ENCODE data around the gene PTPRZ1.

PTPRZ1 gene

GRCh38 chr7:122063146-122063545, 190.2 kb downstream of the PTPRZ1 start:
- DNase-seq: no peak

- DNase-seq: no peak
Measured at GRCh38 chr7:122064971-122065370, 192.0 kb downstream of the PTPRZ1 start.

DNA sequence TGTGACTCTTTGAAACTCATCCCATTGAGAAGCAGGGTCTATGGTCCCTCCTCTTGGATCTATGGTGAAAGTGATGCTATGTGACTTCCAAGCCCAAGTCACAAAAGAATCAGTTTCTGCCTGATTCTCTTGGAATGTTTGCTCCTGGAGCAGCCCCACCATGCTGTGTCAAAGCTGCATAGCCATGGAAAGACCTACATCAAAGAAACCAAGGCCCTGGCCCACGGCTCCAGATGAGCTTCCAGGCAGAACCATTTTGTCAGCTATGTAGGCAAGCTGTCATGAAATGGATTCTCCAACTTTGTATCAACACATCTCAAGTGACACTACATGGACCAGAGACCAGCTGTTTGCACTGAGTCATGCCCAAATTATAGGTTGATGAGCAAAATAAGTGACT, 194.1 kb downstream of the PTPRZ1 start:
- no peak for DNase-seq

- no peak for DNase-seq
Measured at GRCh38 chr7:122068046-122068445, 195.1 kb downstream of the PTPRZ1 start.

DNA sequence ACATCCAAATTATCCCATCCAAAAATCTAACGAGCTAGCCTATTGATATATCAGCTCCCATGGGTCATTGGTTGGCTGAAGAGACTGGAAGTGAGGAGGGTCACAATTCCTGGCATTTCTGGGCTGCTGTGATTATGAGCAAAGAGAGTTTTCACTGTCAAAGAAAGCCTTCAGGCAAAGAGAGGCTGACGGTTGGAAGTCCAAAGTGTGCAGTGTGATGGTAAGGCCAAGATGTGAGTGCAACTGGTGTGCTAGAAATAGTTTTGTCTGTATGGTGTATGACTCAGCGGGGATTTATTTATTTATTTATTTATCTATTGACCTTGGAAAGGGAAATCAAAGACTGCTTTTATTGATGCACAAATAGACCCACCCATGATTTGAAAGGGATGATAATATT, 196.0 kb downstream of the PTPRZ1 start:
- no peak for DNase-seq

DNA sequence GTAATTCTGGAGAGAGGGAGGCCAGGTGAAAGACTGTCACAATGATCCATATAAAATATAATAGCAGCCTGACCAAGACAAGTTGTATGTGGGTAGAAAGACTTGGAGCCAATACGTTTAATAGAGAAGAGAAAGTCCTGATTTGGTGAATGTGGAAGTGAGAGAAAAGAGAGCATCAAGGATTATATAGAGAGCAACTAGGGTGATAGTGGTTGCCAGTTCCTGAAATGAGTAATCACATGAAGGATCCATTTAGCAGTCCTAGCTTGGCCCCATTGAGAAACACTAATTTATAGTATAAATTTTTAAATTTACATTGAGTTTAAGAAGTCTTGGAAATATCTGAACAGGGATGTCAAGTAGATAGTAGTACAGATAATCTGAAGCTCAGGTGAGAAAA, 197.1 kb downstream of the PTPRZ1 start:
- no peak for DNase-seq

DNA sequence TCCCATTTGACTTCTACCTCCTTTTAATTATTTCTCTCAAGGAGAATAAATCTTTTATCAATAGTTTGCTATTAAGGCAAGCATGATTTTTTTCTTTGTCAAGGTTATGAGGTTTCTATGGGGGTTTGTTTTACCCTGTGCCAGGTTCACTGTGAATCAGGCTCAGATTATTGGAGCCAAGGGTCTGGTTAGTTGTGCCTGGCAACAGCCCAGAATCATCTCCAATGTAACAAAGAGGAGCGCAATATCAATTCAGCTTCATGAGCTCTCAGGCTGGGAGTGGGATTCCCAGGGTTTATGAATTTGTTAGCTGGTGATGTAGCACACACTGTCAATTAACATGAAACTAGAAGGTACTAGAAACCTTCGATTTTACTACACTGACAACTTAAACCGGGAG, 197.9 kb downstream of the PTPRZ1 start:
- no peak for DNase-seq

GRCh38 chr7:122072272-122072671, 199.3 kb downstream of the PTPRZ1 start:
- no peak for DNase-seq

DNA sequence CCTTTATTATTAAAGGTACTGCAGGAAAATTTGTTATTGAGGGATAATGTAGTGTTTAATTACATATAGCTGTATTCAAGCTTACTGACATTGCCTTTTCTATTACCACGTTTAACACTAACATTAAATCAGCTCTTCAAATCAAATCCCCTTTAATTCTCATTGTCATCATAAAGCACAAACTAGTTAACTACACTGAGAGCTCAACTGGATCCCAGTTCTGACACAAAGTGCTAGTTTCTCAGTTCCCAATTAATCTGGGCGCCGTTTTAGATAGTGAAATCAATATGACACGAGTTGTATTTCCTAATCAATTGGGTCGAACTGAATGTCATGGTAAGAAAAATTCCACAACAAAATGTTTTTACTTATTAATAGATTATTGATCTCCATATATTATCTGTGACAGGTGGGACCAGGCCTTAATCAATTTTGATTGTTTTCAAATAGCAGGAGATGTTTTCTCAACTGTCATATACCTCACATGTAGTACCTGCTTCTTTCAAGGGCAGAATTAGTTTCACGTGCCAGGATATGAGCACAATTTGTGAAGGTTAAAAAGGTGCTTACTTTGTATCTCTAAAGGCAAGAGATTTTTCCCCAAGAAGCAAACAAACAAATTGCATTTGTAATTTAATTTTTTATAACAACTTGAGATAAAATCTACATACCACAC, 200.1 kb downstream of the PTPRZ1 start:
- DNase-seq: no peak

- DNase-seq: no peak
Measured at GRCh38 chr7:122073635-122074034, 200.7 kb downstream of the PTPRZ1 start.

DNA sequence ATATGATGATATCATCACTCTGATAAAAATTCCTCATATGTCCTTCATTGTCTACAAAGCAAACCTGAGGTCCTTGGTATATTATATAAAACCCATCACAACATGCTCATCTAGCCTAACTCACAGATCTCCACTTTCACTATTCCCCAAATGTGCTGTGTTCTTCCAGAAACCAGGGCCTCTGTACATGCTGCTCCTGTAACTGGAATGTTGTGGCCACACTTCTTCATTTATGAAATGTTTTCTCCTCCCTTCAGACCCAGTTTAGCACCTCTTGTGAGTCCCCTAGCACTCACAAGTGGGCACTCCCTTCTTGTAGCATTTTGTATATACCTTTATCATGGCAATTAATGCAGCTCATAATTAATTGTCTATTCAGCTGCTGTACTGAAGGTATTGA, 209.2 kb downstream of the PTPRZ1 start:
- DNase-seq: no peak

DNA sequence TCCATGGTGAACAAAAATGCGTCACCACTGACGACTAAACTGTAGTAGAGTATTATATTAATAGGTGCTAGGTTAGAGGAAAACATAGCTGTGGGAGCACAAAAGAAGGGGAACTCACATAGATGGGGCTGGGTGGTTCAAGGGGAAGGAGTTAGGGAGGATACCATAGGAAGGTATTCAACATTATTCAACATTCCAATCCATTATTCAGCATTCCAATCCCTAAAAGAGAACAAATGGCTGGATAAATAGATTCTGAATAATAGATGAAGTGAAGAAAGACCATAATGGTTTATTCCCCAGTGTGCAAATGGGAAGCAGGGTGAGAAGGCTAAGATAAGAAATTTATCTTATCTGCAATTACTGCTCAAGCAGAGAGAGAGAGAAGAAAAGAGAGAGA, 209.7 kb downstream of the PTPRZ1 start:
- no peak for DNase-seq

DNA sequence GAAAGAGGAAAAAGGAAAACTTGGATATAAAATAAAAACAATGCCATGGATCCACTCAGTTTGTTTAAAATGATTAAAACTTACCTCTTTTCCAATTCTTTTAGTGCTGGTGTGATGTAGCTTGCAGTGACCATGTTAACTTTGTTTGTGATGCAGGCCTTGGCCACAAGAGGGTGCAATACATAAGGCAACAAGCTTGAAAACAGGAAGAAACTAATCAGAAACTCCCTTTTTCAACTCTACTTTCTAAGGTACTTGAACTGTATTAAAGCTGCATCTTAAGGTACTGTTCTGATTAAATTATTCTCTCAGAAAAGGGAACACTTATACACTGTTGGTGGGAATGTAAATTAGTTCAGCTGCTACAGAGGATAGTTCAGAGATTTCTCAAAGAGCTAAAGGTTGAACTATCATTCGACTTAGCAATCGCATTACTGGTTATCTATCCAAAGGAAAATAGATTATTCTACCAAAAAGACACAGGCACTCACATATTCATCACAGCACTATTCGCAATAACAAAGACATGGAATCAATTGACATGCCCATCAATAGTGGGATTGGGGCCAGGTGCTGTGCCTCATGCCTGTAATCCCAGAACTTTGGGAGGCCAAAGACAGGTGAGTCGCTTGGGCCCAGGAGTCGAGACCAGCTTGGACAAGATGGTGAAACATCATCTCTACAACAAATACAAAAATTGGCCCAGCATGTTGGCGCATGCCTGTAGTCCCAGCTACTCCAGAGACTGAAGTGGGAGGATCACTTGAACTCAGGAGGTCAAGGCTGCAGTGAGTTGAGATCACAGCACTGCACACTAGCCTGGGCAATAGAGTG, 220.2 kb downstream of the PTPRZ1 start:
- peak; percentile 48 for DNase-seq

DNA sequence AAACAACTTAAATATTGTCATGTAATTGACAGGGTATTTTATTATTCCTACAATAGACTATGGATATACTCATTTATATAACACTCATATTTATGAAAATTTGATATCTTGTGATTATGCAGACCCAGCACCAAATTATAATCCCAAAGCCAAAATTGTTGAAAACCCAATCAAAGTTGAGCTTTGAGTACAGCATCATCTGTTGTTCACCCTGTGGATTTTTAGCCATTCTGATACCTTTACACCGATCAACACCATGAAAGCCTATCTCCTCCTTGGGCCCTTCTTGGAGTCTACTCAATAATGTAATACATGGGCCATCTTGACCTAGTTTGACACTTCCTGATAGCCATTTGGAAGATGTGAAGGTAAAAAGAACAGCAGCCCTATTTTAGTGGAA, 221.6 kb downstream of the PTPRZ1 start:
- DNase-seq: no peak

DNA sequence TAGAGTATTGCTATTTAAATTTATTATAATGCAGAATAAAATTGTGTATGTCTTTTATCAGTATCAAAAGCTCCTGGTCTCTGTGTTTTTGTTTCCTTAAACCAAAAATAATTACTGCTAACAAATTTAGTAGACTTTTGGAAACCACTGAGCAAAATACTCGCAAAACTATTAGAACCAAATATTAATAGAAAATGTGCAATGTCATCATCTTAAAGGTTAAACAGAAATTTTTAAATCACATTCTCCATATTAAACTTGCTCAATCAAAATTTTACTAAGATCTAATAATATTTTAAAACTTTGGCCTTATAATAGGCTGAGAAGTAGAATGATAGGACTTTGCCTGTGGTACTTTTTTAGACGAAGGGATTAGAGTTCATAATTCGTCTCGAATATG, 222.7 kb downstream of the PTPRZ1 start:
- no peak for DNase-seq

DNA sequence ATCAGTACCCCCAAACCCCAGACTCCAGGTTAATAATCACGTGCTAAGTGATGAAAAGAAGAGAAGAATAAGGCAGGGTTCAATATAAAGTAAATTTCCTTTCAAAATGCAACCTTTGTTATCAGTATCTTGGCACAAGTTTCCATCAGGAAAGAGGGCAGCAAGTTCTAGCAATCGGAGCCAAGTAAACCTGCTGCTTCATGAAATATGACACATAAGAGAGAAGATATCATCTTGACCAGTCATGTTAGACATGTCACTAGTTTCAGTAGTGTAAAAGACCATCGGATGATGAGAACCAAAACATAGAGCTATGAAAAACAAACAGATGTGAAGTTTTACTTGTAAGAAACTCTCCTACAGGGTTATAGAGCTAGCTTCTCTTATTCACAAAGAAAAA, 227.1 kb downstream of the PTPRZ1 start:
- no peak for DNase-seq

GRCh38 chr7:122103064-122103463, 230.1 kb downstream of the PTPRZ1 start:
- no peak for DNase-seq

Measured in CD4-positive, alpha-beta T cell treated with Interleukin-1 beta for 1 hour (primary cell).